Measurements from ENCODE around the gene SYNGAP1. TPM values are rescaled to one million over a fixed set of nuclear protein-coding genes. Genes with fewer than 3 reads are reported as not detected.

SYNGAP1 gene
- polyA plus RNA-seq, 10 donors, result 15.5 to 32.0 (median 19.1) TPM

DNA sequence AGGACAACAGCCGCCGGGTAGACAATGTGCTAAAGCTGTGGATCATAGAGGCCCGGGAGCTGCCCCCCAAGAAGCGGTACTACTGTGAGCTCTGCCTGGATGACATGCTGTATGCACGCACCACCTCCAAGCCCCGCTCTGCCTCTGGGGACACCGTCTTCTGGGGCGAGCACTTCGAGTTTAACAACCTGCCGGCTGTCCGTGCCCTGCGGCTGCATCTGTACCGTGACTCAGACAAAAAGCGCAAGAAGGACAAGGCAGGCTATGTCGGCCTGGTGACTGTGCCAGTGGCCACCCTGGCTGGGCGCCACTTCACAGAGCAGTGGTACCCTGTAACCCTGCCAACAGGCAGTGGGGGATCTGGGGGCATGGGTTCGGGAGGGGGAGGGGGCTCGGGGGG lies 17.8 kb downstream of the SYNGAP1 start:
- DNase-seq, result no peak

DNA sequence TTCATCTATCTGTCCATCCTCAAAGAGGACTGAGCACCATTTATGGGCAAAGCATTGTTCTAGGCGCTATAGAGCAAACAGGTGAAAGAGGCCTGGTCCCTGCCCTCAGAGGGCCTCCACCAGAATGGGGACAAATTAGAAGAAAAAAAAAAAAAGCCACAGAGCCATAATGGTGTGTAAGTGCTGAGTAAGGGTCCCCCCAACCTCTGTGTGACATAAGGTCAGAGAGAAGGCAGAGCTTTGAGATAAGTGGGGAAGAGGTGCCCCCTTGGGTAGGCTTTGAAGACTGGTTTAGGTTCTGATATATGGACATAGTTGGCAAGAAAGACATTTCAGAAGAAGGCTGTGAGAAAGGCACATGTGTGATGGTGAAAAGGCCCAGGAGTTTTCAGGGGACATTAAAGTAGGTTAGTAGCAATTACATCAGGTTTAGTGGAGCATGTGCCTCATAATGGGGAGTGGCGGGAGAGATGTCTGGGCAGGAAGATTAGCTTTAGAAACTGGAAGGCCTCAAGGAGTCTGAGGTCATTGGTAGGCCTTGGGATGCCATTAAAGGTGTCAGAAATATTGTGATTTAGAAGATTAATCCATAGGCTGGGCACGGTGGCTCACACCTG lies 19.2 kb downstream of the SYNGAP1 start:
- DNase-seq, result no peak

DNA sequence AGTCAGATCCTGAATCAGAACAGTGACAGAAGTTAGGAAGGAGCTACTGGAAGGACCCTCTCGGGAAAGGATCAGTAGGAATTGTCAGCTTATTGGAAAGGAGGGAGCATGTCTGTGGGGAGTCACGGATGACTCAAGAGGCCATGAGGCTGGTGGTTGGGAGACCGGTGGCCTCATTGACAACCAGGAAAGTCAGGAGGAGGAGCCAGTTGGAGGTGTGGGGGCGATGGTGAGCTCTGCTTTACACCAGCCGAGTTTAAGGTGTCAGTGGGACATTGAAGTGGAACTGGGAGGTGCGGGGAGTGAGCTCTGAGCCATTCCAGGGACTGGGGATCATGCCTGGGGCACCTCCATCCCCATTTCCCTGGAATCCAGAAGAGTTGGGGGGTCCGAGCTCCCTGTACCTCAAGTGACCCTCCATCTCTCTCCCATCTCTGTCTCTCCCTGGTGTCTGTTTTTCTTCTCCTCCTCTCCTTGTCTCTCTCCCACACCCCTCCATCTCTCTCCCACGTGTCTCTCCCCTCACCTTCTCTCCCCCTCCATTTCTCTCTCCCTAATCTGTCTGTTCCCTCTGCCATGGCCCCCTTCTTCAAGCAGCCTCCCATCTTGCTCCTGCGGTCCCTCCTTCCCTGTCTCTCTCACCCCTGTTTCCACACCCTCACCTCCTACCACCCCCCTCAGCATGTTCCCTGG lies 20.2 kb downstream of the SYNGAP1 start:
- no peak for DNase-seq

GRCh38 chr6:33440649-33441309 lies 20.9 kb downstream of the SYNGAP1 start:
- no peak for DNase-seq

- no peak for DNase-seq
Observed at GRCh38 chr6:33441457-33441856, 21.6 kb downstream of the SYNGAP1 start.

- no peak for DNase-seq
Observed at GRCh38 chr6:33442283-33442682, 22.4 kb downstream of the SYNGAP1 start.

- no peak for DNase-seq
Observed at GRCh38 chr6:33443025-33443424, 23.2 kb downstream of the SYNGAP1 start.

DNA sequence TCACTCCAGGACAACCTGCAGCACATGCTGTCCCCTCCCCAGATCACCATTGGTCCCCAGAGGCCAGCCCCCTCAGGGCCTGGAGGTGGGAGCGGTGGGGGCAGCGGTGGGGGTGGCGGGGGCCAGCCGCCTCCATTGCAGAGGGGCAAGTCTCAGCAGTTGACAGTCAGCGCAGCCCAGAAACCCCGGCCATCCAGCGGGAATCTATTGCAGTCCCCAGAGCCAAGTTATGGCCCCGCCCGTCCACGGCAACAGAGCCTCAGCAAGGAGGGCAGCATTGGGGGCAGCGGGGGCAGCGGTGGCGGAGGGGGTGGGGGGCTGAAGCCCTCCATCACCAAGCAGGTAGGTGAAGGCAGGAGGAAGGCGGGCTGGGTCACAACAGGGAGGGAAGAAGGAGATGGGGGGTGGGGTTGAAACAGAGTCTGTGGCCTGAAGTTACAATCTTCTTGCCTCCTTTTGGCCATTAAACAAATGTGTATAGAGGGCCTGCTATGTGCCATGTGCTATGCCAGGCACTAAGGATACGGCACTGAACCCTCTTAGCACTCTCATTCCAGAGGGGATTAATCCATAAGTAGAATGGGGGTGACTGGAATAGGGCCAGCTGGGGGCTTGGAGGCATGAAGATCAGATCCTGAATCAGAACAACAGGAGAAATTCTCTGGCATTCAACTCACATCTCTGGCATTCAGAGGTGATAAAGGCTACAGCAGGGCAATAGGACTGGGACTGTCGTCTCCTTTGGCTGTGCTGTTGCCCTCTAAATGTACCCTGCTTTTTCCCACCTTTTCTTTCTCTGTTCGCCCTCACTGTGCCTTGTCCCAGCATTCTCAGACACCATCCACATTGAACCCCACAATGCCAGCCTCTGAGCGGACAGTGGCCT lies 24.0 kb downstream of the SYNGAP1 start:
- no peak for DNase-seq

DNA sequence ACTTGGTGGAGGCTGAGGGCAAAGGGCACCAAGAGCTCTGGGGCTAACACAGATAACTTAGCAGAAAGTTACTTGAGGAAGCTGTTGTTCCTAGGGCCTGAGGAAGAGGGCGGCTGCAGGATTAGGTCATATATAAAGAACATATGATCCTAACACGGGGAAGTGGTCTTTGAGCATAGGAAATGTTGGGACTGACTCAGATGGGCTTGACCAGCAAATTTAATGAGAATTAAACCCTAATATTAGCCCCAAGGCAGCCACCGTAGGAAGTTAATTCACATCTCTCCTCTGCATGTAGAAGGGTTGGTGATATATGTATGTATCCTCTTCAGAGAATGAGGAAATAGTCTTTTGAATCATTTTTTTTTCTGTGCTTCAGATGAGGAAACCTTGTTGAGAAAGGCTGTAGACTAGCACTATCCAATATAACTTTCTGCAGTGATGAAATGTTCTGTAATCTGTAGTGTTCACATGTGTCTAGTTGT lies 25.3 kb downstream of the SYNGAP1 start:
- DNase-seq, result no peak

DNA sequence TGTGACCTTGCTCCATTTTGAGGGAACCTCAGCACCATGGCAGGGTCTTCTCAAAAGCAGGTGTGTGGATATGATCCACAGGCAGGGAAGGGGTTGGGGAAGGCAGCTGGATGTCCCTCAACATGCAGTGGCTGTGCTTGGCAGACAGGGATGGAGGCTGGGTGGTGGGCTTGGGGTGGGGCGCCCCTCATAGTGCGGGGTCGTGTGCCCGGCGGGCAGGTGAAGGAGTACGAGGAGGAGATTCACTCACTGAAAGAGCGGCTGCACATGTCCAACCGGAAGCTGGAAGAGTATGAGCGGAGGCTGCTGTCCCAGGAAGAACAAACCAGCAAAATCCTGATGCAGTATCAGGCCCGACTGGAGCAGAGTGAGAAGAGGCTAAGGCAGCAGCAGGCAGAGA lies 26.5 kb downstream of the SYNGAP1 start:
- peak in 1 of 3 donors; percentile 0 for DNase-seq

- DNase-seq, result no peak
Observed at GRCh38 chr6:33450434-33450833, 30.6 kb downstream of the SYNGAP1 start.

DNA sequence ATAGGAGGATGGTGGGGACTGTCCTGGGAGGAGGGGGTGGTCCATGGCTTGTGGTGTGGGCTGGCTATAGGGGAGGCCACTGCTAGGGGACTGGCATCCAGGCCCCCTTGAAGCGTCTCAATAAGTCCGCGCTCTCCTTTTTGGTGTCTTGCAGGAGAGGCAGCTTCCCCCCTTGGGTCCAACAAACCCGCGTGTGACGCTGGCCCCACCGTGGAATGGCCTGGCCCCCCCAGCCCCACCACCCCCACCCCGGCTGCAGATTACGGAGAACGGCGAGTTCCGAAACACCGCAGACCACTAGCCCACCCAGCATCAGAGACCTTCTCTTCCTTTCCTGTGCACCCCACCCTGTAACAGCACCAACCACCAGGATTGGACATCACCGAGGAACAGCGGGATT lies 31.7 kb downstream of the SYNGAP1 start:
- DNase-seq, result no peak

- no peak for DNase-seq
Observed at GRCh38 chr6:33452496-33452895, 32.6 kb downstream of the SYNGAP1 start.

GRCh38 chr6:33453393-33454008 lies 33.6 kb downstream of the SYNGAP1 start:
- no peak for DNase-seq

GRCh38 chr6:33454009-33454946 lies 34.4 kb downstream of the SYNGAP1 start, which contains the start of gene ZBTB9:
Gene ZBTB9 (plus strand): TSS chr6:33454576. CDS start chr6:33455101, 525 bp downstream.
- DNase-seq, result peak; percentile 95 to 98 (median 96)

DNA sequence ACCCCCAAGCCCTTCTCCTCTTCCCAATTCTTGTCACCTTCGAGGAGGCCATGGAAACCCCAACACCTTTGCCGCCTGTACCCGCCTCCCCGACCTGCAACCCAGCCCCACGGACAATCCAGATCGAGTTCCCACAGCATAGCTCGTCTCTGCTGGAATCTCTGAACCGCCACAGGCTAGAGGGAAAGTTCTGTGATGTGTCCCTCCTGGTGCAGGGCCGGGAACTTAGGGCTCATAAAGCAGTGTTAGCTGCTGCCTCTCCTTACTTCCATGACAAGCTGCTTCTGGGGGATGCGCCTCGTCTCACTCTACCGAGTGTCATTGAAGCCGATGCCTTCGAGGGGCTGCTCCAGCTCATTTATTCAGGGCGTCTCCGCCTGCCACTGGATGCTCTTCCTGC lies 35.2 kb downstream of the SYNGAP1 start:
- no peak for DNase-seq

DNA sequence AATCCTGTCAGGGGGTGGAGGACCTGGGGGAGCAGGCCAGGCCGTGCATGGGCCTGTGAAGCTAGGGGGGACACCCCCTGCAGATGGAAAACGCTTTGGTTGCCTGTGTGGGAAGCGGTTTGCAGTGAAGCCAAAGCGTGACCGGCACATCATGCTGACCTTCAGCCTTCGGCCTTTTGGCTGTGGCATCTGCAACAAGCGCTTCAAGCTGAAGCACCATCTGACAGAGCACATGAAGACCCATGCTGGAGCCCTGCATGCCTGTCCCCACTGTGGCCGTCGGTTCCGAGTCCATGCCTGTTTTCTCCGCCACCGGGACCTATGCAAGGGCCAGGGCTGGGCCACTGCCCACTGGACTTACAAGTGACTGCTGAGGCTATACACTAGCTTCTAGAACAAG lies 36.3 kb downstream of the SYNGAP1 start:
- no peak for DNase-seq

GRCh38 chr6:33458676-33459075 lies 38.8 kb downstream of the SYNGAP1 start:
- no peak for DNase-seq

- DNase-seq, result no peak
Observed at GRCh38 chr6:33459226-33459625, 39.4 kb downstream of the SYNGAP1 start.

GRCh38 chr6:33466075-33466735 lies 46.3 kb downstream of the SYNGAP1 start:
- no peak for DNase-seq

Measured in muscle of back (tissue), 11 donors.